ENCODE results near the gene RPL36AL.
"Not testable (repeated sequence)": the region's sequence is repeated elsewhere in the genome, so short reads cannot be mapped to it uniquely, and the experiment has no call there.

RPL36AL gene

DNA sequence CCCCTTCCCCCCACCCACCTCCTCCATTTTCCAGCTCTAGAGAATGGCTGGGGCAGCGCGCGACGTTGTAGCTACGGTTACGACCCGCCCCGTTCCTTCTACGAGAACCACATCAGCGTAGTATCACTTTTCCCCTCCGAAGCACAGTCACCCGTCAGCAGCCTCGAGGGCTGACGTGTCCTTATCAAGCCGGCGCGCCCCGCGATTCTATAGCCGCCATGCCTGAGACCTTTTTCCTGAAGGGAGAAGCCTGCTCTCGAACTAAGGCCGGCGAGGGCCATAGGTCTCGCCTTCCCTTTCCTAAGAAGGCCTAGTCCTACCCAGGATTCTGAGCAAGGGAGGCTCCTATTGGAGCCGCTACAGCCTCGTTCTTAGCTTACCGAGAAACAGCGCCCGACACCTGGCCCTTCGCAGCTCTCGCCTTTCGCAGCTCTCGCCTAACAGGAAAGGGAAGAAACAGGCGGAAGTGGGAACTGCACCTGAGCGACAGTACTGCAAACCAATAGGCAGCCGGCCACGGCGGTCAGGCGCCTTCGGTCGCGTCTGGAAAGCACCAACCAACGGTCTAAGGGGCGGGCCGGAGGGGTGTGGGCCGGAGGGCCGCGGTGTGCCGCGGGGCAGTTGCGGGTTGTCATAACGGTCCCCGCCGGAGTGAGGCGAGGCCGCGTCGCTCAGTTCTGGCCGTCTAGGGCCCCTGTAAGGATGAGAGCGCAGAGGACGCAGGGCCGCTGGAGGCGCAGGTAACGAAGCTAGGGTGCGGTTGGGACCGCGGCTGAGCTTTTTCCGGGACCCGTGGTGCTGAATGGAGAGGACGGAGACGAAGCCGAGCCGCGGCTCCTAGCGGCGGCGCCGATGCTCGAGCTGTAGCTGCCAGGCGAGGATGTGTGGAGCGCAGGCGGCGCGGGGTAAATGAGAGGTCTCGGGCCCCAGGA lies at the start of gene RPL36AL, which contains the start of gene MGAT2:
RPL36AL (minus strand) TSS at position 445 of the 932 bp plus-strand sequence. CDS start 1,522 bp downstream, outside the sequence.
MGAT2 (plus strand) TSS at position 618 of the 932 bp plus-strand sequence. CDS start 470 bp downstream, outside the sequence.
- peak; percentile 97 for DNase-seq

DNA sequence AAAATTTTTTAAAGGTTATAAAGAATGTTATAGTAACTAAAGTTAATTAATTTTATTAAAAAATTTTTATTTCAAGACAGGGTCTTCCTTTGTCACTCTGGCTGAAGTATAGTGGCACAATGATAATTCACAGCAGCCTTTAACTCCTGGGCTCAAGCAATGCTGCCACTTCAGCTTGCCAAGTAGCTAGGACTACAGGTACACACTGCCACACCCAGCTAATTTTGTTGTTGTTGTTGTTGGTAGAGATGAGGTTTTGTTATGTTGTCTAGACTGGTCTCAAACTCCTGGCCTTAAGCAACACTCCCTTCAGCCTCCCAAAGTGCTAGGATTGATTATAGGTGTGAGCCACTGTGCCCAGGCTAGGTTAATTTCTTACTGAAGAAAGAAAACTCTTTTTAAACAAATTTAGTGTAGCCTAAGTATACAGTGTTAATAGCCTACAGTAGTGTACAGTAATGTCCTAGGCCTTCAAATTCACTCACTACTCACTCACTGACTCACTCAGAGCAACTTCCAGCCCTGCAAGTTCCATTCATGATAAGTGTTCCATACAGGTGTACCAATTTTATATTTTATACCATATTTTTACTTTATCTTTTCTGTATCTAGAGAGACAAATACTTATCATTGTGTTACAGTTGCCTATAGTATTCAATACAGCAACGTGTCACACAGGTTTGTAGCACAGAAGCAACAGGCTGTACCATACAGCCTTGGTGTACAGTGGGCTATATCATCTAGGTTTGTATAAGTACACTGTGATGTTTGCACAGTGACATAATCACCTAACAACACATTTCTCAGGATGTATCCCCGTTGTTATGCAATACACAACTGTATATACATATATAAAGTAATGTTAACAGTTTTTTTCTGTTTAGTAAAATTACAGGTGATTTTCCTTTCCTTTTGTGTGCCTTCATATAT lies 39.4 kb upstream of the RPL36AL start:
- no peak for DNase-seq

DNA sequence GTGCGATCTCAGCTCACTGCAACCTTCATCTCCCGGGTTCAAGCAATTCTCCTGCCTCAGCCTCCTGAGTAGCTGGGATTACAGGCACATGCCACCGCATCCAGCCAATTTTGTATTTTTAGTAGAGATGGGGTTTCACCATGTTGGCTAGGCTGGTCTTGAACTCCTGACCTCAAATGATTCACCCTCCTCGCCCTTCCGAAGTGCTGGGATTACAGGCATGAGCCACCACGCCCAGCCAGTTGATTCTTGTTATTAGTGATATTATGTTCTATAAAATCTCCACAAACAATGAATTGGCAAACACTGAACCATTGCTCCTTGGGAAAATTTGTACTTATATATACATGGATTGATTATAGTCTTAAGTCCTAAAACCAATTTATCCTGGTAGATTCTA lies 37.1 kb upstream of the RPL36AL start:
- not testable (repeated sequence) for DNase-seq

DNA sequence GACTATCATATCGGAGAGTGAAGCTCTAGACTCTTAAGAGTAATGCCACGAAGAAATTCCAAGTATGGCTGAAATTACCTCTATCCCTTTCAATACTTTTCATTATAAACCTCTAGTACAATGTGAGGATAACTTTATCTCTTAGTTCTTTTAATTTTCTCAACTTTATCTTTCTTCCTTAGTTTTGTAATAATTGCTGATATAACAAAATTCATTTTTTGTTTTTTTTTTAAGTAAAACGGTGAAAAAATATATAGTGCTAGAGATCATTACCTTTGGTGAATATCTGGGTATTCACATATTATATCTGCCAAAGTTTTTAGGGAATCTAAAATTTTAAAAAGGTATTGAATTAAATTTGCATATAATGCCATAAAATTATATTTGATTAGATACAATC lies 34.1 kb upstream of the RPL36AL start:
- DNase-seq = no peak

- DNase-seq = no peak
These were observed 33.1 kb upstream of the RPL36AL start for GRCh38 chr14:49653508-49653907.

GRCh38 chr14:49642163-49642562 lies 21.7 kb upstream of the RPL36AL start:
- DNase-seq = no peak

DNA sequence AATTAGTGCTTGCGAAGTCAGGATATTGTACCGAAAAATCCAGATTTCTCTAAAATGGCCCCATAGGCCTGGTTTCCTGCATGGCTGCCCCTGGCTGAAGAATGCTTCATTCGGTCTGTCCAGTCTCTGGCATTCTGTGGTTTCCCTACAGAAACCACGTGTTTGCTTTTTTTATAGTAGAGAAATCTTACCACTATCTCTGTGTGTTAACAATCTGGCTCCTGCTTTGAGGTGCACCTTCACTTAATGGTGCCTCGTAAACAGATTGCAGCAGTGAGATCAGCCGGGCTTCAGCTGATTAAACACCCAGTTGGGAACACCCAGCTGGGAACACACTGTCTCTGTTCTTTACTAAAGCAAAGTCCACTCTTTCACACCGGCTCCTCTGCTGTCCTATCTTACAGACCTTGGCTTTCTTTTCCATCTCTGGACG lies 21.3 kb upstream of the RPL36AL start:
- DNase-seq = no peak

- no peak for DNase-seq
These were observed 20.4 kb upstream of the RPL36AL start for GRCh38 chr14:49640540-49641417.

DNA sequence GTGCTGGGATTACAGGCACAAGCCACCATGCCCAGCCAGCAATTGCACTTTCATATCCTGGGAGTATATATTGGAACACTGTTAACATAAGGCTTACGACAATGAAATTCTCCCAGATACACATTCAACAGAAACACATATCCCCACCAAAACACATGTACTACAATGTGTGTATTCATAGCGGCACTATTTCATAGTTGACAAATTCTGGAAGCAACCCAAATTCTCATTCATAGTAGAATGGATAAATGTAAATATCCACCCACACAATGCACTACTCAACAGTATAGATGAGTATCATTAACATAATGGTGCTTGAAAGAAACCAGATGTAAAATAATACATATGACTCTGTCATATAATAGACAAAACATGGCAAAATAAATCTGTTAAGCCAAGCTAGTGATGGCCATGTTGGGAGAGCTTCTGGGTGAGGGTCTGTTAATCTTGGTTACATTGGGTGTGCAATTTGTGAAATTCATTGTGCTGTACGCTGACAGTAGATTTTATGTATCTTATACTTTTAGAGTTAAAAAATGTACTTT lies 17.2 kb upstream of the RPL36AL start:
- no peak for DNase-seq

DNA sequence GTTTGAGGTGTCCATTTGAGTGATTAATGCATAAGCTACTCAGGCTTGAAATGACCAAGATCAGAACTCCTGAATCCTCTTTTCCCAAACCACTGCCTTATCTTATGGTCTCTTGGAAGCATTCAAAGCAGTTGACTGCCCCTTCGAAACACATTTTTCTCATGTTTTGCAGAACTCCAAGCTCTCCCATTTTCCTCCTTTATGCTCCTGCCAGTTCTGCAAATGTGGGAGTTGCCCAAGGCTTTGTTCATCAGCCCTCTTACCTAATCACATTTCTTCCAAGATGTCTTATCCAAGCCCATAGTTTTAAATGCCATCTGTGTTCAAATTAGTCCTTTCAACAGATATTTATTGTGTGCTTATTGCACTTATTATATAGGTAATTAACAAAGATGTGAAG lies 16.4 kb upstream of the RPL36AL start:
- DNase-seq = no peak

GRCh38 chr14:49634547-49635334 lies 14.3 kb upstream of the RPL36AL start, which contains the start of gene DNAAF2:
DNAAF2 (minus strand) TSS chr14:49635244; CDS start chr14:49635149, 95 bp downstream.
- peak; percentile 45 for DNase-seq

DNA sequence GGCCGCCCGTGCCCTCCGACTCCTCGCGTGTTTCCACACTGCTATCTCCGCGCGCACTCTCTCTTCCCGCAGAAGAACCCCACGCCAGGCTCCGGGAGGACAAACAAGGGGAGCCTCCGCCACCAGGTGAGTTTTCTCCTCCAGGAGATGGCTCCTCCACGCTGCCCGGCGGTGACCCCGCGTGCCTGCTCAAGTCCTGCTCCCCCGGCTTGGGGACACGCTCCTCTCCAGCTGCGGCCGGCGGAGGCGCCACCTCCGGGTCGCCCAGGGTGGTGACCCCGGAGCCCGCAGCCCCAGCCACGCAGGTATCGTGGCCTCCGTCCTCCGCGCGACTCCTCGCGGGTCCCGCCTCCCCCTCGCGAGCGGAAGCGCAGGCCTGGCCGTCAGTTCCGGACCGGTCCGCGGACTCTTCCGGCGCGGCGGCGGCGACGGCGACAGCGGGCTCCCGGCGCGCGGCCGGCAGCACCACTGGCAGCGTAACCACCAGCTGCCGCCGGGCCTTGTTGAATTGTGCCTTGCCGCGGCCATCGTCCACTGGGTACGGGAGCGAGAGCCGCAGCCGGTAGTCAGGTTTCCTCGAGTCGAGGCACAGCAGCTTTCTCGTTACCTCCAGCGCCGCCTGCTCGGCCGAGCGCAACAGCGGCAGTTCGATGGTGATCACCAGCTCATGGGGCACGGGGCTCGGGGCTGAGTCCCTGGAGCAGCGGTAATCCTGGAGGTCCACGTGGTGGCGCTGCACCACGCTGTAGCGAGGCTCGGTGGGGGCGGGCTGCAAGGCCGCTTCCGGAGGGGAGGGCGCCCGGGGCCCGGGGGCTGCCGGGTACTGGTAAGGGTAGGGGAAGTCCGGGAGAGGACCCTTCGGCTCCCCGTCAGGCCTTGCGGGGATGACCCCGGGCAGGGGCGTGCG lies 13.5 kb upstream of the RPL36AL start:
- peak; percentile 94 for DNase-seq

DNA sequence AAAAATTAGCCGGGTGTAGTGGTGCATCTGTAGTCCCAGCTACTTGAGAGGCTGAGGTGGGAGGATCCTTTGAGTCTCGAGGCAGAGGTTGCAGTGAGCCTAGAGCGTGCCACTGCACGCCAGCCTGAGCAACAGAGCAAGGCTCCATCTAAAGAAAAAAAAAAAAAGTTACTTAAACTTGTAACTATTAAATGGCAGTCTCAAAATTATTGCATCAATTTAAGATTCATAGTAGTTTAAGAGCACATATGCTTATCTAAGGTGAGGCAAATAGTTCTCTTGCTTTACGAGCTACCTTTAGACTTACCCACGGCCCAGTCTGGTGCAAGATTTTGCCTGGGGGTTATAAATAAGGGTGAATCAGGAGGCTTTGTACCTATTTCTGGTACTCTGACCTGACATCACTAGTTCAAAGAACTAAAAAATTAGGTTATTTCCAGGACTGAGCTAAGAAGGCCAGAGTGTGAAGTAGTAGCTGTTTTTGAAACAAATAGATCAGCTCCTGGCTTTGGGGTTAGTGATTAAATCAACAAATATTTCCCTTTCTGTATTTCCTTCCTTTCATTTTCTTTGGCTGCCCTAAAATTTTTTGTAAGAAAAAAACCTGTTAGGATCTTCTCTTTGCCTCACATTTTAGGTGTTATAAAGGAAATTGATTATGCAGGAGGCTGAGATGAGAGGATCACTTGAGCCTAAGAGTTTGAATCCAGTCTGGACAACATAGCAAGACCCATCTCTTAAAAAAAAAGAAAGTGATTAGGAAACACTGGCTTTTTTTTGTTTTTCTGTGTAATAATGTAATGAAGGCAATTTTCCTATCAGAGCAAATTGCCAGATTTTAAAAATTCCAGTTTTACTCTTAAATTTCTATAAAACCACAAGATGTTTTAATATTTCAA lies 3.8 kb upstream of the RPL36AL start:
- no peak for DNase-seq

DNA sequence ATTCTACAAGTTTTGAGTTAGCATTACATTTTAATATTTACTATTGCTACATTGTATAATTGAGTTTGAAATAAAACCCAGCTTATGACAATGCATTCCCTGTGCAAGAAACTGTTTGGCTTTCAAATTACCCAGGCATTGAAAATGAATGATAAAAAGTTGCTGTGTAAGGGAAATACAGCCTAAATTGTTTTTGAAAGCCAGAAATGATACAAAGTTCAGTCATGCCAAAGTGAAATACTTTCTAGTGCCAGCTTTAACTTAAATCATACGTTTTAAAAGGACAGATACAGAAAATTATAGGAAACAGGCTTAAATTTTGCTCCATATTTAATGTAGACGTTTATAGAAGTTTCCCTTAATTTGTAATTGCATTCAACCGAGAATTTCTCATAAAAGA lies 3.0 kb upstream of the RPL36AL start:
- no peak for DNase-seq

DNA sequence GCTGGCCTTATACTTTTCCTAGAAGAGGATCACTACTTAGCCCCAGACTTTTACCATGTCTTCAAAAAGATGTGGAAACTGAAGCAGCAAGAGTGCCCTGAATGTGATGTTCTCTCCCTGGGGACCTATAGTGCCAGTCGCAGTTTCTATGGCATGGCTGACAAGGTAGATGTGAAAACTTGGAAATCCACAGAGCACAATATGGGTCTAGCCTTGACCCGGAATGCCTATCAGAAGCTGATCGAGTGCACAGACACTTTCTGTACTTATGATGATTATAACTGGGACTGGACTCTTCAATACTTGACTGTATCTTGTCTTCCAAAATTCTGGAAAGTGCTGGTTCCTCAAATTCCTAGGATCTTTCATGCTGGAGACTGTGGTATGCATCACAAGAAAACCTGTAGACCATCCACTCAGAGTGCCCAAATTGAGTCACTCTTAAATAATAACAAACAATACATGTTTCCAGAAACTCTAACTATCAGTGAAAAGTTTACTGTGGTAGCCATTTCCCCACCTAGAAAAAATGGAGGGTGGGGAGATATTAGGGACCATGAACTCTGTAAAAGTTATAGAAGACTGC lies 1.7 kb upstream of the RPL36AL start:
- no peak for DNase-seq

DNA sequence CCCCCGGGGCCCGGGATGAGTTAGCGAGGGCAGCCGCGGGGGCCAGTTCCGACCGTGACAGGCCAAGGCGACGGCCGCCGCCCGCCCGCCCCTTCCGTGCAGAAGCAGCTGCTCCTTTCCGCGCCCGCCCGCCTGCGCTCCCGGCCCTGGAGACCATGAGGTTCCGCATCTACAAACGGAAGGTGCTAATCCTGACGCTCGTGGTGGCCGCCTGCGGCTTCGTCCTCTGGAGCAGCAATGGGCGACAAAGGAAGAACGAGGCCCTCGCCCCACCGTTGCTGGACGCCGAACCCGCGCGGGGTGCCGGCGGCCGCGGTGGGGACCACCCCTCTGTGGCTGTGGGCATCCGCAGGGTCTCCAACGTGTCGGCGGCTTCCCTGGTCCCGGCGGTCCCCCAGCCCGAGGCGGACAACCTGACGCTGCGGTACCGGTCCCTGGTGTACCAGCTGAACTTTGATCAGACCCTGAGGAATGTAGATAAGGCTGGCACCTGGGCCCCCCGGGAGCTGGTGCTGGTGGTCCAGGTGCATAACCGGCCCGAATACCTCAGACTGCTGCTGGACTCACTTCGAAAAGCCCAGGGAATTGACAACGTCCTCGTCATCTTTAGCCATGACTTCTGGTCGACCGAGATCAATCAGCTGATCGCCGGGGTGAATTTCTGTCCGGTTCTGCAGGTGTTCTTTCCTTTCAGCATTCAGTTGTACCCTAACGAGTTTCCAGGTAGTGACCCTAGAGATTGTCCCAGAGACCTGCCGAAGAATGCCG lies 872 bp upstream of the RPL36AL start:
- peak; percentile 65 for DNase-seq

DNA sequence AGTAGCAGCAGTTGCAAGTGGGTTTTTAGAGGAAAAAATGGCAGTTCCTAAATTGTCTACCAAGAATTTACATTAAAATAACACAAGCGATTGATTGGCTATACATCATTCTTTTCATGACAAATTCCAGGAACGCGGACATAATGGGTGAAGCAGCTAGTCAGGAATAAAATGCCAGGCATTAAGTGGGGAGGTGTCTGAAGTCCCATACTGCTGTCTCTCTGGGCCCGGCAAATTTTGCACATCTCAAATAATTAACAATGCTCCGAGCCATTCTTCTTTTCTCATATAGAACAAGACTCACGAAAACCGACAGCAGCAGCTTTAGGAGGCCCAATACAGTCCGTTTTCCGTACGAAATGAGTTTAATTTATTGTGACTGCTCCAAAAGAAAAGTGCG lies 696 bp downstream of the RPL36AL start:
- no peak for DNase-seq

DNA sequence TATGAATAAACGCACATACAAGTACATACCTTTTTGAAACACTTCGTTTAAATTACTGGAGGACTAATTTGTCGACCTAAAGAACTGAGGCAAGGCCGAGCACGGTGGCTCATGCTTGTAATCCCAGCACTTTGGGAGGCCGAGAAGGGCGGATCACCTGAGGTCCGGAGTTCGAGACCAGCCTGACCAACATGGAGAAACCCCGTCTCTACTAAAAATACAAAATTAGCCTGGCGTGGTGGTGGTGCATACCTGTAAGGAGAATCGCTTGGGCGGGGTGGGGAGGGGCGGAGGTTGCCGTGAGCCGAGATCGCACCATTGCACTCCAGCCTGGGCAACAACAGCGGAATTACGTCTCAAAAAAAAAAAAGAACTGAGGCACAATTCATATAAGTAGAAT lies 1.2 kb downstream of the RPL36AL start:
- not testable (repeated sequence) for DNase-seq
